Brain microvascular endothelial cell (primary cell): Measurements from ENCODE around the gene UFSP1.

ENCODE experiments used
- DNase-seq: peaks from one replicate; pipeline ENCODE4 v3.0.0-alpha.2; 2020
- H3K27ac ChIP-seq: fragments of 250-450 bp; sonication (Bioruptor Pico); 2 replicates; pipeline ENCODE4 v1.5.1; 2020; ENCODE audit warnings: mild to moderate bottlenecking, moderate library complexity
- H3K27me3 ChIP-seq: fragments of 250-450 bp; sonication (Bioruptor Pico); replicated peaks from 2 replicates; pipeline ENCODE4 v1.5.1; 2020; ENCODE audit warnings: mild to moderate bottlenecking
- H3K36me3 ChIP-seq: fragments of 250-450 bp; sonication (Bioruptor Pico); replicated peaks from 2 replicates; pipeline ENCODE4 v1.5.1; 2020; ENCODE audit warnings: mild to moderate bottlenecking
- H3K4me3 ChIP-seq: 2 replicates; pipeline ENCODE4 v1.5.1; 2011; ENCODE audit warnings: low read depth, mild to moderate bottlenecking, control low read depth, low read length, moderate library complexity
- CTCF ChIP-seq: IDR thresholded peaks from 2 replicates; pipeline ENCODE4 v1.5.1; 2011; ENCODE audit warnings: low read depth, mild to moderate bottlenecking, moderate library complexity, low read length, control low read depth, inconsistent platforms; ENCODE audit errors: missing control alignments
- in situ Hi-C: cut with HindIII; loops from 2 replicates; pipeline ENCODE4 v1.10.0; 2017; ENCODE audit warnings: low sequenced_read_pairs, low pct_ligation_motif_present

Gene UFSP1

GRCh38 chr7:100882785-100883526 lies 6.6 kb downstream of the UFSP1 start:
- TF ChIP-seq CTCF: no peak
- H3K4me3 ChIP-seq: no peak overlapping the region
- H3K27ac ChIP-seq: no peak overlapping the region
- peaks cover 79% of the 10 kb centered on the region for H3K36me3 ChIP-seq
- DNase-seq: no peak
- in situ Hi-C loops: no loop called here
- H3K27me3 ChIP-seq: no peaks in the 10 kb centered on the region

- H3K27me3 ChIP-seq: no peaks in the 10 kb centered on the region
- H3K4me3 ChIP-seq: no peak overlapping the region
- H3K36me3 ChIP-seq: peaks cover 77% of the 10 kb centered on the region
- in situ Hi-C loops: no loop called here
- TF ChIP-seq CTCF: no peak
- no peak overlapping the region for H3K27ac ChIP-seq
- DNase-seq: no peak
These were observed 7.3 kb downstream of the UFSP1 start for GRCh38 chr7:100882201-100882600.

DNA sequence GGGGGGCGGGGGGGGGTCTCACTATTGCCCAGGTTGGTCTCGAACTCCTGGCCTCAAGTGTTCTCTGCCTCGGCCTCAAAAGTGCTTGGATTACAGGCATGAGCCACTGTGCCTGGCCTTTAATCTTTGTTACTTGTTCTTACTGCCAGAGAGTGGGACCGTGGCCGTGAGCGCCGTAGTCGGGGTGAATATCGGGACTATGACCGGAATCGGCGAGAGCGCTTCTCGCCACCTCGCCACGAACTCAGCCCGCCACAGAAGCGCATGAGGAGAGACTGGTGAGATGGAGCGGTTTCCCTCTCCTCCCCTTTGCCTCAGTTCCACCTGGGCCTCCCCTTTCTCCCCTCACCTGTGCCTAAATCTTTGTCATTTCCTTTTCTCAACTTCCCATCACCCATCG lies 8.4 kb downstream of the UFSP1 start:
- DNase-seq: no peak
- Histone ChIP-seq H3K36me3 (peaks cover 66% of the 10 kb centered on the region), H3K4me3 (no peak overlapping the region), H3K27ac (no peak overlapping the region), H3K27me3 (no peaks in the 10 kb centered on the region)
- TF ChIP-seq CTCF: no peak
- in situ Hi-C loops: no loop called here

DNA sequence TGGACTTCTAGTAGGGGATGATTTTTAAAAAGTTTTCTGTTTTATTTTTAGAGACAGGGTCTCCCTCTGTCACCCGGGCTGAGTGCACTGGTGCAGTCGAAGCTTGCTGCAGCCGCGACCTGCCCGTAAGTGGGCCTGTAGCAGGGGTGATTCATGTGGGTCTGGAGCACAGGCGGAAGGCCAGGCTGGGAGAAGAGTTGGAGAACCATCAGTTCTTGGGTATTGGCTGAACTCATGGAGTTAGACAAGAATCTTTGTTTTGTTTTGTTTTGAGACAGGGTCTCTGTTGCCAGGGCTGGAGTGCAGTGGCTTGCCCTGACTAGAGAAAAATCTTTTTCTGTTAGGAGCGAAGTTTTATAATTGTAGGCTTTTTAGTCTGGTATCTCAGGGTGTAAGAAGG lies 8.9 kb downstream of the UFSP1 start:
- H3K4me3 ChIP-seq: no peak overlapping the region
- no peaks in the 10 kb centered on the region for H3K27me3 ChIP-seq
- no peak for TF ChIP-seq CTCF
- DNase-seq: no peak
- no peak overlapping the region for H3K27ac ChIP-seq
- peaks cover 61% of the 10 kb centered on the region for H3K36me3 ChIP-seq
- in situ Hi-C loops: no loop called here

GRCh38 chr7:100879685-100880261 lies 9.7 kb downstream of the UFSP1 start:
- no peak for DNase-seq
- H3K36me3 ChIP-seq: peaks cover 52% of the 10 kb centered on the region
- no peak overlapping the region for H3K27ac ChIP-seq
- in situ Hi-C loops: no loop called here
- no peaks in the 10 kb centered on the region for H3K27me3 ChIP-seq
- H3K4me3 ChIP-seq: no peak overlapping the region
- TF ChIP-seq CTCF: no peak

- Histone ChIP-seq H3K4me3 (no peak overlapping the region), H3K27me3 (no peaks in the 10 kb centered on the region), H3K36me3 (peaks cover 50% of the 10 kb centered on the region), H3K27ac (no peak overlapping the region)
- no peak for TF ChIP-seq CTCF
- DNase-seq: no peak
- in situ Hi-C loops: no loop called here
These were observed 10.8 kb downstream of the UFSP1 start for GRCh38 chr7:100878685-100879084.
